Measurements from ENCODE around the gene PLK4. TPM values are rescaled to one million over a fixed set of nuclear protein-coding genes. Genes with fewer than 3 reads are reported as not detected.

Gene PLK4
- polyA plus RNA-seq: 1.6 TPM

DNA sequence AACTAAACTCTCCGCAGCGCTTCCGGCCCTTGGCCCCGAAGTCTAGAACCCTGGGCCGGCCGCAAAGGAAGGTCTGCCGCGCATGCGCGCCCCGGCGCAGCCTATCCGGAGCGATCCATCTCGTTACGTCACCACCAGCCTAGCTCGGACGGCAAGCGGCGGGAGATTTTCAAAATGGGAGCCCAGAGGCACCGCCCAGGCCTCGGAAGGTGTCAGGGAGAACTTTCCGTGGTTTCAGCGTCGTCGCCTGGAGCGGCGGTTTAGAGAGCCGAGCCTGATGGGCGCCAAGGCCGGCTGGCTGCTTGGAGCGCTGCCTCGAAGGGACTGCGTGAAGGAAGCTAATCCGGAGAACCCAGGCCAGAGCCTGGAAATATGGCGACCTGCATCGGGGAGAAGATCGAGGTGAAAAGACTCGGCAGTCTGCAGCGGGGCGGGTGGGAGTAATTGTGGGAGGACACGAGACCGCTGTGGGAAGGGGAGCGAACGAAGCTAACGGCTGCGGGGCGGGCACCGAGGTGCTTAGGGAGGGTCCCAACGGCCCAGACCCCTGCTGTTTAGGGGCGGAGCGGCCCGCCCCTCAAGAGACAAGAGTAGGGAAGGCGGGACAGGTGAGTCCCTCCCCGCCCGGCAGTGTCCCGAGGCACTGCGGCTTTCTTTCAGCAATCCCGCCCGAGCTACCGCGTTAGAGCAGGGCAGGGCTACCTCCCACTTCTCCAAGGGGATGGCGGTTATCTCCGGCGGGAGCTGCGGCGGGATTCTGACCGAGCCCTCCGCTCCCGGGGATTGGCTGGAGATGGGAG, at the start of gene PLK4:
Gene PLK4 (plus strand): TSS at position 131 of the 800 bp plus-strand sequence. CDS start 242 bp downstream, at position 373.
- peak within 1 kb of the TSS; percentile 94 to 98 (median 97) for H3K4me3 Mint-ChIP-seq
- H3K27ac Mint-ChIP-seq: peak within 1 kb of the TSS; percentile 95 to 100 (median 98)
- no peaks in the 10 kb centered on the region for H3K27me3 Mint-ChIP-seq
- peaks cover 2% of the 10 kb centered on the region for H3K36me3 Mint-ChIP-seq
- H3K9me3 Mint-ChIP-seq: no peaks in the 10 kb centered on the region
- peaks cover 9 to 18% (median 12%) of the 10 kb centered on the region in 3 donors for H3K4me1 Mint-ChIP-seq

DNA sequence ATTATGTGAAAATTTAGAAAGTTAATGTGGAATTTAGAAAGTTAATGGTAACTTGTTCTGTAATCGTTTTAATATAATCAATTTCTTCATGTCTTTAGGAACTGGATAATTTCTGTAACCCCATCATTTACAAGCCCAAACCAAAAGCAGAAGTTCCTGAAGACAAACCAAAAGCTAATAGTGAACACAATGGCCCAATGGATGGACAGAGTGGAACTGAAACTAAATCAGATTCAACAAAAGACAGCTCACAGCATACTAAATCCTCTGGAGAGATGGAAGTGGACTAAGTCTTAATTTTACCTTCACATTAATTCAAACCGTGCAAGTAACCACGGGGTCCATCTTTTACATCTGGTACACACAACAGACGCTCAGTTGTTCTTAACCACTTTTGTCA, 48.1 kb upstream of the PLK4 start:
- no peaks in the 10 kb centered on the region for H3K27me3 Mint-ChIP-seq
- no peaks in the 10 kb centered on the region for H3K36me3 Mint-ChIP-seq
- H3K27ac Mint-ChIP-seq: no peak overlapping the region
- no peak overlapping the region for H3K4me3 Mint-ChIP-seq
- no peaks in the 10 kb centered on the region for H3K9me3 Mint-ChIP-seq
- peaks cover 6 to 11% (median 7%) of the 10 kb centered on the region in 3 donors for H3K4me1 Mint-ChIP-seq

DNA sequence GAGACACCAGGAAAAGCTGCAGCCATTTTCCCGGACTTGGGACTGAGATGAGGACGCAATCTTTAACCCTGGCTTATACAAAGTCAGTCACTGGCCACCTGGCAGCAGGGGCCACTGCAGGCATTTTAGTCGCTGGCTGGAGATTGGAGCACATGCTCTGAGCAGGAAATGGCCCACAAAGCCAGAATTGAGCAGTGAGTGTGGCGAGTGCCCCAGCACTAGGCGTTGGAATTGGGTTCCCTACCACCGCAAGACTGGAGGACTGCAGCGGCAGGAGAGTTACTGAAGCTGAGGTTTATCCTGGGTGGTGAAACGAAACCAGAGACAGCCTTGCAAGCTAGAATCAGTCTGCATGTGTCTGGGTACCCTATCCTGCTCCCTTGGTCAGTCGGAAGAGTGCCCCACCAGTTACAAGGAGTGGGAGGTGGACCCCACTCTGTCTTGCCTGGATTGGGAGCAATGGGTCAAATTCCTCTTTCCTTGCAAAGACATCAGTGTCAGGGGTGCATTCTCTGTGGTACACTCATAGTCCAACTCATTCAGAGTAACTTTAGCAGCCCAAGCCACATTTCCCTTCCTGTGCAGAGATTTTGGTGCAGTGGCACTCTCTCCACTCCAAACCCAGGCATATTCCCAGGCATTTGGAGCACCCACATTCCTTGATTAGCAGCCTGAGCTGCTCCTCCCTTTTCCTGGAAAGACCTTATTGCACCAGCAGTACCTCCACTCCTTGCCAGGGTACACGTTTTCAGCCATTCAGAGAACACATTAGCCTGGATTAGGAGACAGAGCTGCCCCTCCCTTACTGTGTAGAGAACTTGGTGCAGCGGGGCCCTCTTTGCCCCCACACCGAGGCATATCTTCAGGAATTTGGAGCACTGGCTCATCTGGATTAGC, 36.7 kb upstream of the PLK4 start:
- no peak overlapping the region for H3K27ac Mint-ChIP-seq
- no peaks in the 10 kb centered on the region for H3K4me1 Mint-ChIP-seq
- peaks cover 15% of the 10 kb centered on the region for H3K36me3 Mint-ChIP-seq
- no peak overlapping the region for H3K4me3 Mint-ChIP-seq
- H3K9me3 Mint-ChIP-seq: peaks cover 8 to 23% (median 14%) of the 10 kb centered on the region in 3 donors
- H3K27me3 Mint-ChIP-seq: no peaks in the 10 kb centered on the region

DNA sequence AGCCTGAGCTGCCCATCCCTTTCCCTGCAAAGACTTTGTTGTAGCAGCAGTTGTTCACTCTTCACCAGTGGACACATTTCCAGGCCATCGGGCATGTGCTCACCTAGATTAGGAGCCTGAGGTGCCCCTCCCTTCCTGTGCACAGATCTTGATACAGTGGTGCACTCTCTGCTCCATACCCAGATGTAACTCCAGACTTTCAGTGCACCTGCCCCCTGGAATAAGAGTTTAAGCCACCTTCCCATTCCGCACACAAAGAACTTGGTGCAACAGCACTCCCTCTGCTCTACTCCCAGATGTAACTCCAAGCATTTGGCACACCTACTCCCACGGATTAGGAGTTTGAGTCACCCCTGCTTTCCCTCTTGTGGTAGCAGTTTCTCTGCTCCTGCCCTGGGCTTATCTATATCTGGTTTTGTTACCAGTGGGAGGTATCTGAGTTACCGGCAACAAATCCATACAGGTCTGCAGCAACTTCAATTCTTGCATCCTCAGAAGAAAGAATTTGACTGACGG, 36.0 kb upstream of the PLK4 start:
- H3K27me3 Mint-ChIP-seq: no peaks in the 10 kb centered on the region
- H3K4me3 Mint-ChIP-seq: no peak overlapping the region
- no peak overlapping the region for H3K27ac Mint-ChIP-seq
- H3K36me3 Mint-ChIP-seq: peaks cover 18% of the 10 kb centered on the region
- peaks cover 11 to 26% (median 18%) of the 10 kb centered on the region in 3 donors for H3K9me3 Mint-ChIP-seq
- H3K4me1 Mint-ChIP-seq: no peaks in the 10 kb centered on the region

DNA sequence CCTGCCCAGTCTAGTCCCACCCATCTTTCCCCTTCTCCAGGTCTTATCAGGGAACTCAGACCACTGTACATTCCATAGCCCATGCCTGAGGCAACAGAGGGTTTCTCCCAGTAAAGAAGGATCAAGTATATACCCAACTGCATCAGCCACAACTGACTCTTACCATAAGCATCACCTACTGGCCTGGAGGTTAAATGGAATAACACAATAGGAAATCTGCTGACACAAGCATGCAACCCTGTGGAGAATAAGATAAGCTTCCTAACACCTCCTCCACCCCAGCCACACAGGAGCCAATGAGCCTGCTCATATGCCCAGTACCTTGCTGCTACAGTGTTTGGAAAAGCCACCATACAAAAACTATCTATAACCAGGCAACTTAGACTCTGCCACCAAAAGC, 34.6 kb upstream of the PLK4 start:
- Mint-ChIP-seq H3K27me3 (no peaks in the 10 kb centered on the region), H3K4me1 (no peaks in the 10 kb centered on the region), H3K36me3 (peaks cover 23% of the 10 kb centered on the region), H3K4me3 (peak overlapping the region in 1 of 4 donors; percentile 58), H3K9me3 (peaks cover 17 to 36% (median 26%) of the 10 kb centered on the region in 3 donors), H3K27ac (peak overlapping the region in 1 of 3 donors; percentile 29)

DNA sequence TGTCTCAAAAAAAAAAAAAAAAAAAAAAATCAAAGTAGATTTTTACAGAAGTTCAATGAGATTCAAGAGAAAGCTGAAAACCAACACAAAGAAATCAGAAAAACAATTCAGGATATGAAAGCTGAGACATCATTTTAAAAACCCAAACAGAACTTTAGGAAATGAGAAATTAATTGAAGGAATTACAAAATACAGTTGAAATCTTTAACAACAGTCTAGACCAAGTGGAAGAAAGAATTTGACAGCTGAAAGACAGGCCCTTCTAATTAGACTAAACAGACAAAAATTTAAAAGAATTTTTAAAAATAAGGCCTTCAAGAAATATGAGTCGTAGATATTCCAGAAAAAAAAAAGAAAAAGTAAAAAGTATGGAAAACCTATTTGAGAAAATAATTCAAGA, 33.9 kb upstream of the PLK4 start:
- Mint-ChIP-seq H3K36me3 (peaks cover 25% of the 10 kb centered on the region), H3K4me3 (no peak overlapping the region), H3K4me1 (no peaks in the 10 kb centered on the region), H3K9me3 (peaks cover 17 to 36% (median 28%) of the 10 kb centered on the region in 3 donors), H3K27ac (peak overlapping the region in 1 of 3 donors; percentile 29), H3K27me3 (no peaks in the 10 kb centered on the region)

DNA sequence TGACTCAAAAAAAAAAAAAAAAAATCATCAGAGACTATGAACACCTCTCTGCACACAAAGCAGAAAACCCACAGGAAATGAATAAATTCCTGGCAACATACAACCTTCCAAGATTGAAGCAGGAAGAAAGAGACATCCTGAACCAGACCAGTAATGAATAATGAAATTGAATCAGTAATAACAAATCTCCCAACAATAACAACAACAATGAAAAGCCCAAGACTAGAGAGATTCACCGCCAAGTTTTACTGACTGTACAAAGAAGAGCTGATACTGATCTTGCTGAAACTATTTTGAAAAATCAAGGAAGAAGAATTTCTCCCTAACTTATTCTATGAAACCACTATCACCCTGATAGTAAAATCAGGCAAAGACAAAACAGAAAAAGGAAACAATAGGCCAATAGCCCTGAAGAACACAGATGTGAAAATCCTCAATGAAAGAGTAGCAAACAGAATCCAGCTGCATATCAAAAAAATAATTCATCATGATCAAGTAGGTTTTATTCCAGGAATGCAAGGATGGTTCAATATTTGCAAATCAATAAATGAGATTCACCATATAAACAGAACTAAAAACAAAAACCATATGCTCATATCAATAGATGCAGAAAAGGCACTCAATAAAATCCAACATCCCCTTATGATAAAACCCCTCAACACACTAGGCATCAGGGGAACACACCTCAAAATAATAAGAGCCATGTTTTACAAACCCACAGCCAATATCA, 31.0 kb upstream of the PLK4 start:
- H3K9me3 Mint-ChIP-seq: peaks cover 19 to 36% (median 32%) of the 10 kb centered on the region in 3 donors
- no peaks in the 10 kb centered on the region for H3K27me3 Mint-ChIP-seq
- H3K36me3 Mint-ChIP-seq: peaks cover 24% of the 10 kb centered on the region
- peak overlapping the region in 1 of 4 donors; percentile 33 for H3K4me3 Mint-ChIP-seq
- H3K4me1 Mint-ChIP-seq: no peaks in the 10 kb centered on the region
- no peak overlapping the region for H3K27ac Mint-ChIP-seq

DNA sequence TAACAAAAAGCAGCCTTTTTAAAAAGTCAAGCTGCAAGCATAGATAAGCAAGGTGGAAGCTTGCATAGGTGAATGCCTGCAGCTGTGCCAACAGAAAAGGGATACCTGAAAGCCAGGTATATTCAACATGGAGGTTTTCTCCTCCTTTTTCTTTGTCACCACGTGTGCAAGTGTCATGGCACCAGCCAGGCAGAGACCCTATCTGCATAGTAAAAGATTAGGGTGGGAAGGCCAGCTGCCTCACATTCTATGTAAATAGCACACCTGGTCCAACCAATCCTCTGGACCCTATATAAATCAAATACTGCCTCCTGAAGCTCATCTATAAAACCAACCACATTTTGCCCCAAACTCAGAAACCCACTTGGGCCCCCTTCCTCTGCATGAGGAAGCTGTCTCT, 28.0 kb upstream of the PLK4 start:
- Mint-ChIP-seq H3K4me3 (no peak overlapping the region), H3K27ac (peak overlapping the region in 1 of 3 donors; percentile 35), H3K27me3 (no peaks in the 10 kb centered on the region), H3K36me3 (peaks cover 26% of the 10 kb centered on the region), H3K9me3 (peaks cover 17 to 26% (median 21%) of the 10 kb centered on the region in 3 donors), H3K4me1 (peaks cover 13% of the 10 kb centered on the region in 3 donors)

DNA sequence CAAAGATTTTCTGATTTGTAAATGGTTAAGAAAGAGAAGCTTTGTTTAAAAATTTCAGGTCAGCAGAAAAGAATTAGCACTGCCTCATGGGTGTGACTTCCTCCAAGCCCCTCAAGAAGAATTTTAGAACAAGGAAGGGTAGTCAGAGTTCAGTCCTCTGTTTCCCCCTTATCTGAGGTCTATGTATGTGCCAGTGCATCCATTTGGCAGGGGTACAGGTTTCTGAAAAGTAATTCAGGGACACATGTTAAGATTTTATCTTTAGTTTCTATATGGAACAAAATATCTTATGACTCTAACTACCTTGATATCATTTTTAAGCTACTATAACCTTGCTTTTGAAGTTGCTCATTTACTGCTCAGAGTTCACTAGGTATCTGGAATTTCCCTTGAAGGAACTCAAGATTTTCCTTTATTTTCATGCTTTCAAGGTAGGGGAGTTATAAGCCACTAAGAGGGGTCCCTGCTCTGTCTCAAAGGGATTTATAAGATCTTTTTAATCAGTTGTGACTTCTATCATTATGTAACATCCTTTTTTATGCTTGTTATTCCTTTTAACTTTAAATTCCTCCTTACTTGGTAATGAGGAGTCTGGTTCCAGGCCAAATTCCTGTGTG, 24.4 kb upstream of the PLK4 start:
- H3K27me3 Mint-ChIP-seq: no peaks in the 10 kb centered on the region
- H3K9me3 Mint-ChIP-seq: peaks cover 2 to 14% (median 13%) of the 10 kb centered on the region in 3 donors

DNA sequence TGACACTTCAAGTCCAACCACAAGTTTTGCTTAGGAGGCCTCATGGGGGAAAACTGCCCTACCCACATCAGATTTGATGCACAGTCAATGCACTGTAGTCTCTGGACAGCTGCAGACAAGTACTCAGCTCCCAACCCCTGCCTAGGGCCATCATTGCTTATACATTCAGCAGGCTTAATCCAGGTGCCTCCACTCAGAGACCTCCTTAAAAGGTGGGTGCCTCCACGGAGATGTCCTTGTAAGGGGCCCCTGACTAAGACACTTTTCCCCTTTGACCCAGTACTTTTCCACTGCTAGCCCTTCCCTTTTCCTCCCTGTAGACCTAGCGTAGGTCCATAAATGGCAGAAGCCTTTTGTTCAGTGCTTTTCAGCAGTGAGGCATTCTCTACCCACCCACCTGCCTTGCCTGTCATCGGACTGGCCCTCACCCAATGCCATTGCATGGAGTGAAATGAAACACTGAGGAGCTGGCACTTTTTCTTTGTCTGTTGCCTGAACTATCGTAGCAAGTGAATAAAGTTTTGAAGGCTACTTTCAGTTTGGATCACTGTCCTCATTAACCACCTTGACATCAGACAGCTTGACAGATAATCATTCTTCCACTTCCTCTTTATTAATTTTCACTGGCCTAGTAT, 23.8 kb upstream of the PLK4 start:
- H3K4me1 Mint-ChIP-seq: peaks cover 16 to 19% (median 16%) of the 10 kb centered on the region in 3 donors
- H3K27ac Mint-ChIP-seq: peak overlapping the region in 1 of 3 donors; percentile 22
- H3K36me3 Mint-ChIP-seq: peaks cover 12% of the 10 kb centered on the region
- H3K9me3 Mint-ChIP-seq: peaks cover 2 to 14% (median 10%) of the 10 kb centered on the region in 3 donors
- H3K27me3 Mint-ChIP-seq: no peaks in the 10 kb centered on the region
- H3K4me3 Mint-ChIP-seq: peak overlapping the region in 2 of 4 donors; percentile 72 to 89

More for the DNA sequence above, 24.4 kb upstream of the PLK4 start:
- Mint-ChIP-seq H3K4me1 (peaks cover 16 to 19% (median 16%) of the 10 kb centered on the region in 3 donors), H3K36me3 (peaks cover 12% of the 10 kb centered on the region), H3K4me3 (peak overlapping the region in 1 of 4 donors; percentile 78), H3K27ac (peak overlapping the region in 1 of 3 donors; percentile 22)

DNA sequence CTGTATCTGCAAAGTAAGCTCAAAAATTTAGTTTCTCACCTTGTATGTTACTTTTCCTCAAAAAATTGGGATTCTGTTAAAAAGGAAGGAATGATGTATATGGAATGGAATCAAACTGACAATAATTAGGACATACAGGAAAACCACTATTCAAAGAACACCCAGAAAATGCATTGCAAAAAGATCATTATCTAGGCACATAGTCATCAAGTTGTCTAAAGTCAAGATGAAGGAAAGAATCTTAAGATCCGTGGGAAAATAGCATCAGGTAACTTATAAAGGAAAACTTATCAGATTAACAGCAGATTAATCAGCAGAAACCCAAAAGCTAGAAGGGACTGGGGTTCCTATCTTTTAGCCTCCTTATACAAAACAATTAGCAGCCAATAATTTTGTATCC, 23.1 kb upstream of the PLK4 start:
- Mint-ChIP-seq H3K27me3 (no peaks in the 10 kb centered on the region), H3K36me3 (peaks cover 10% of the 10 kb centered on the region), H3K27ac (no peak overlapping the region), H3K9me3 (peaks cover 2 to 14% (median 10%) of the 10 kb centered on the region in 3 donors), H3K4me1 (peaks cover 16 to 19% (median 16%) of the 10 kb centered on the region in 3 donors), H3K4me3 (peak overlapping the region in 1 of 4 donors; percentile 45)

DNA sequence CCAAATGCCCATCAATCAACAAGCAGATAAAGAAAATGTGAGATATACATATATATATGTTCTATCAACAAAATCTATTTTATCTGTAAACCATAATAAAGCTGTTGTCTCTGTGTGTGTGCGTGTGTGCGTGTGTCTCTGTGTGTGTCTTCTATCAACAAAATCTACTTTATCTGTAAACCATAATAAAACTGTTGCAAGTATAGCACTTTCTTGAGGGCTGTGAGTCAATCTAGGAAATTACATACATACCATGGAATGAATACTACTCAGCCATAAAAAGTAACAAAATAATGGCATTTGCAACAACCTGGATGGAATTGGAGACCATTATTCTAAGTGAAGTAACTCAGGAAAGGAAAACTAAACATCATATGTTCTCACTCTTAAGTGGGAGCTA, 12.5 kb upstream of the PLK4 start:
- no peak overlapping the region for H3K4me3 Mint-ChIP-seq
- H3K27me3 Mint-ChIP-seq: no peaks in the 10 kb centered on the region
- no peaks in the 10 kb centered on the region for H3K36me3 Mint-ChIP-seq
- H3K9me3 Mint-ChIP-seq: peaks cover 0 to 1% (median 0%) of the 10 kb centered on the region in 3 donors
- peaks cover 0 to 2% (median 1%) of the 10 kb centered on the region in 3 donors for H3K4me1 Mint-ChIP-seq
- H3K27ac Mint-ChIP-seq: no peak overlapping the region

DNA sequence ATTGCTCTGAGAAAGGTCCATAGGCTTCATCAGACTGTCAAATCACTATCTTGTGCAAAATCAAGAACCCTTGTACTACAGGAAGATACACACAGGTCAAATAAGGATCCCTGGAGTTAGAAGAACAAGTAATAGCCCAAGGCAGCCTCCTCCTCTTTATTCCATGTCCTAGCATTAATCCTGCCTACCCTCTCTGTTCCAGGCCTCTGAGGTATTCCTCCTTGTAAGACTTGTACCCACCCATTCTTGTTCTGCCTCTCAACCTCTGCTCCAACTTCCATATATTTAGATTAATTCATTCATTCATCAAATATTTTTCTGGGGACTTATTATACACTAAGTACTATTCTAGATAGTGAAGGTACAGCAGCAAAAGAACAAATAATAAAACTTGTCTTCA, 10.4 kb upstream of the PLK4 start:
- Mint-ChIP-seq H3K27ac (peak overlapping the region in 1 of 3 donors; percentile 3), H3K36me3 (no peaks in the 10 kb centered on the region), H3K27me3 (no peaks in the 10 kb centered on the region), H3K9me3 (no peaks in the 10 kb centered on the region), H3K4me3 (no peak overlapping the region), H3K4me1 (peaks cover 0 to 2% (median 1%) of the 10 kb centered on the region in 3 donors)
